SU-DHL-6 (cell line): ENCODE measurements around the gene AOAH.

Experiments used
- H2AFZ ChIP-seq: fragments of 200-600 bp; sonication (generic); 2 replicates; pipeline ENCODE4 v1.6.1; 2014; ENCODE audit warnings: low read depth, mild to moderate bottlenecking, moderate library complexity, mixed read lengths, antibody characterized with exemption, low read length; ENCODE audit not compliant: severe bottlenecking
- H3F3A ChIP-seq: fragments of 200-600 bp; shearing (Covaris generic); 2 replicates; pipeline ENCODE4 v1.6.0; 2016; ENCODE audit warnings: antibody characterized with exemption, mild to moderate bottlenecking; ENCODE audit not compliant: insufficient read depth
- H3K27ac ChIP-seq: fragments of 200-600 bp; sonication (generic); 2 replicates; pipeline ENCODE4 v1.5.1; 2016; ENCODE audit warnings: low read depth, mild to moderate bottlenecking, low read length, moderate library complexity, mixed read lengths
- H3K27me3 ChIP-seq: fragments of 200-600 bp; sonication (generic), shearing (Covaris generic); 2 replicates; pipeline ENCODE4 v1.6.0; 2014; ENCODE audit warnings: mild to moderate bottlenecking, low read length
- H3K36me3 ChIP-seq: fragments of 200-600 bp; sonication (generic); 2 replicates; pipeline ENCODE4 v1.6.1; 2014; ENCODE audit warnings: mild to moderate bottlenecking, low read length, mixed read lengths
- H3K4me2 ChIP-seq: fragments of 300-600, 200-600 bp; shearing (Covaris generic), sonication (generic); 2 replicates; pipeline ENCODE4 v1.6.0; 2014; ENCODE audit warnings: low read length, low read depth, mild to moderate bottlenecking; ENCODE audit not compliant: poor library complexity, severe bottlenecking
- H3K4me3 ChIP-seq: fragments of 200-600 bp; sonication (generic); 2 replicates; pipeline ENCODE4 v1.5.1; 2014; ENCODE audit warnings: antibody characterized with exemption, low read length, mild to moderate bottlenecking, mixed read lengths; ENCODE audit not compliant: insufficient read depth, poor library complexity, severe bottlenecking
- H3K79me2 ChIP-seq: fragments of 200-600 bp; sonication (generic); 2 replicates; pipeline ENCODE4 v1.6.1; 2014; ENCODE audit warnings: mild to moderate bottlenecking, low read length, moderate library complexity; ENCODE audit not compliant: insufficient read depth
- H3K9ac ChIP-seq: fragments of 200-600 bp; sonication (generic); 2 replicates; pipeline ENCODE4 v1.7.0; 2014; ENCODE audit warnings: mild to moderate bottlenecking, low read length
- H3K9me2 ChIP-seq: fragments of 200-600 bp; sonication (generic); replicated peaks from 2 replicates; pipeline ENCODE4 v1.6.1; 2014; ENCODE audit warnings: low read length; ENCODE audit not compliant: insufficient read depth
- H3K9me3 ChIP-seq: fragments of 200-600 bp; sonication (generic); 2 replicates; pipeline ENCODE4 v1.6.1; 2014; ENCODE audit warnings: low read length, mixed read lengths; ENCODE audit not compliant: insufficient read depth
- H4K20me1 ChIP-seq: fragments of 200-600 bp; sonication (generic); 2 replicates; pipeline ENCODE4 v1.6.1; 2014; ENCODE audit warnings: low read depth, mild to moderate bottlenecking, antibody characterized with exemption, low read length, moderate library complexity, mixed read lengths
- EZH2phosphoT487 ChIP-seq: fragments of 200-600 bp; sonication (generic), shearing (Covaris generic); conservative IDR thresholded peaks from 2 replicates; pipeline ENCODE4 v1.6.1; 2018; ENCODE audit warnings: mild to moderate bottlenecking, antibody characterized with exemption, low read length, moderate library complexity, mixed read lengths
- TF ChIP-seq, protein P1 (sequence below): fragments of 200-600 bp; sonication (generic); IDR thresholded peaks from one replicate; pipeline ENCODE4 v1.5.1; 2017; ENCODE audit warnings: antibody characterized with exemption, mild to moderate bottlenecking, low read length, moderate library complexity; ENCODE audit not compliant: insufficient read depth, poor library complexity, severe bottlenecking

AOAH gene

DNA sequence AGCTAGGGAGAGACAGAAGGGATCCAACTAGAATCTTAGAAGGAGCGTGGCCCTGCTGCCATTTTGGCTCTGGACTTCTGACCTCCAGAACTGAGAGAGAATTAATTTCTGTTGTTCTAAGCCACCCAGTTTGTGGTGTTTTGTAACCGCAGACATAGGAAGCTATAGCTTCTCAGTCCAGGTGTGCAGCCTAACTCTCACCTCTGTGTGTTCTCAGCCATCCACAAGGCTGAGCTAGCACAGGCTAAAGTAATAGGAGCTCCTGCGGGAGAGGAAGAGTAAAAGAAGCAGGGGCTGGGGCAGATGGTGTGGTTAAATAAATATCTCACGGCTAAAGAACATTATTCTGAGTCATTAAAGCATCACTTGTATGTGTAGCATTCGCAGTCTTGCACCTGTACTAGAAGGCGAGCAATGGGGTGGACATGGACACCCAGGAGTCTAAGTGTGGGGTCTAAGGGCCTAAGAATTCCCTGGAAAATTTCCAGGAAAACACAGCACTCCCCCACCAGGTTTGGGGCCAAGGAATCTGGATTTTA, 94.1 kb downstream of the AOAH start:
- H3K27ac ChIP-seq = no peak overlapping the region
- H3K27me3 ChIP-seq = no peaks in the 10 kb centered on the region
- no peaks in the 10 kb centered on the region for H4K20me1 ChIP-seq

DNA sequence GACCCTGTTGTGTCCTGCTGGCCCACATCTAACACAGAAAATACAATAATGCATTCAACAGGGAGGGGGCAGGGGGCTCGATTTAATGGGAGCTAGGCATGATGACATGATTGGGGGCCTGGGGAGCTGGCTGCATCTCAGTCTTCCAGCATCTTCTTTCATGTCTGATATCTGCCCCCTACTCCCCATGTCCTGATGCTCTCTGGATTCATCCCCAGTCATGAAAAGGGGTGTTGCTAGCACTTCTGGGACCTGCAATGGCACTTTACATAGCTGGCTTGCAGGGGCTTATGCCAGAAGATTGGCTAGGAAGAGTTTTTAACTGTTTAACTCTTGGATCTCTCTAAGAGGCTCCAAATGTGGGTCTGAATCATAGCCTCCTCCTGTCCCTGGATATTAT, 94.9 kb downstream of the AOAH start:
- H3F3A ChIP-seq = no peaks in the 10 kb centered on the region
- no peaks in the 10 kb centered on the region for H3K9me2 ChIP-seq
- H3K9me3 ChIP-seq = no peaks in the 10 kb centered on the region
- H3K9ac ChIP-seq = no peak overlapping the region
- no peak overlapping the region for H2AFZ ChIP-seq
- H3K4me3 ChIP-seq = no peak overlapping the region
- no peaks in the 10 kb centered on the region for H3K79me2 ChIP-seq
- H3K36me3 ChIP-seq = no peaks in the 10 kb centered on the region
- no peaks in the 10 kb centered on the region for H3K27me3 ChIP-seq
- TF ChIP-seq EZH2phosphoT487 = no peak
- TF ChIP-seq, protein P1, sequence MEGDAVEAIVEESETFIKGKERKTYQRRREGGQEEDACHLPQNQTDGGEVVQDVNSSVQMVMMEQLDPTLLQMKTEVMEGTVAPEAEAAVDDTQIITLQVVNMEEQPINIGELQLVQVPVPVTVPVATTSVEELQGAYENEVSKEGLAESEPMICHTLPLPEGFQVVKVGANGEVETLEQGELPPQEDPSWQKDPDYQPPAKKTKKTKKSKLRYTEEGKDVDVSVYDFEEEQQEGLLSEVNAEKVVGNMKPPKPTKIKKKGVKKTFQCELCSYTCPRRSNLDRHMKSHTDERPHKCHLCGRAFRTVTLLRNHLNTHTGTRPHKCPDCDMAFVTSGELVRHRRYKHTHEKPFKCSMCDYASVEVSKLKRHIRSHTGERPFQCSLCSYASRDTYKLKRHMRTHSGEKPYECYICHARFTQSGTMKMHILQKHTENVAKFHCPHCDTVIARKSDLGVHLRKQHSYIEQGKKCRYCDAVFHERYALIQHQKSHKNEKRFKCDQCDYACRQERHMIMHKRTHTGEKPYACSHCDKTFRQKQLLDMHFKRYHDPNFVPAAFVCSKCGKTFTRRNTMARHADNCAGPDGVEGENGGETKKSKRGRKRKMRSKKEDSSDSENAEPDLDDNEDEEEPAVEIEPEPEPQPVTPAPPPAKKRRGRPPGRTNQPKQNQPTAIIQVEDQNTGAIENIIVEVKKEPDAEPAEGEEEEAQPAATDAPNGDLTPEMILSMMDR = no peak
- H3K27ac ChIP-seq = no peak overlapping the region
- no peaks in the 10 kb centered on the region for H4K20me1 ChIP-seq
- no peak overlapping the region for H3K4me2 ChIP-seq

More for the DNA sequence above, 94.1 kb downstream of the AOAH start:
- no peak for TF ChIP-seq EZH2phosphoT487
- TF ChIP-seq, protein P1 = no peak
- no peak overlapping the region for H3K9ac ChIP-seq
- no peaks in the 10 kb centered on the region for H3K9me3 ChIP-seq
- no peak overlapping the region for H3K4me2 ChIP-seq
- no peaks in the 10 kb centered on the region for H3K79me2 ChIP-seq
- H3K4me3 ChIP-seq = no peak overlapping the region
- no peaks in the 10 kb centered on the region for H3K36me3 ChIP-seq
- H3F3A ChIP-seq = no peaks in the 10 kb centered on the region
- H3K9me2 ChIP-seq = no peaks in the 10 kb centered on the region
- no peak overlapping the region for H2AFZ ChIP-seq

DNA sequence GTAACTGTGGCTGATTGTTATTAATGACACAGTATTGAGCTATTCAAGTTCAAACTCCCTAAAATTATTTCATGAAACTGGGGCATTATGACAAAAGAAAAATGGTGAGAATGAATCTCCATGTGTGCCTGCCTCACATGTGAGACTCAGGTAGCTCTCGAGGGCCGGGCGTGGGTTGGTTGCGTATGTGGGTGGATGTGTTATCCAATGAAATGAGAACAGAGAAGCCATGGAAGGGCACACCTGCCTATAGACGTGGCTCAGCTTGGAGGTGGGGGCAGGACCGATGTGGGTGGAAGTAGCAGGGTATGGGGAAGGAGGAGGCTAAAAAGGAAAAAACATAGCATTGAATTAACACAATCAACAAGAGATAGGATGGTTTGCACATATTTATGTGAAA, 96.5 kb downstream of the AOAH start:
- no peaks in the 10 kb centered on the region for H3K27me3 ChIP-seq
- no peak for TF ChIP-seq EZH2phosphoT487
- TF ChIP-seq, protein P1 = no peak

More for the DNA sequence above, 96.5 kb downstream of the AOAH start:
- no peak overlapping the region for H3K27ac ChIP-seq
- H3K79me2 ChIP-seq = no peaks in the 10 kb centered on the region
- H3K9me2 ChIP-seq = no peaks in the 10 kb centered on the region
- no peaks in the 10 kb centered on the region for H4K20me1 ChIP-seq
- no peaks in the 10 kb centered on the region for H3K36me3 ChIP-seq
- no peak overlapping the region for H3K9ac ChIP-seq
- H3K9me3 ChIP-seq = no peaks in the 10 kb centered on the region
- no peak overlapping the region for H2AFZ ChIP-seq
- H3F3A ChIP-seq = no peaks in the 10 kb centered on the region
- no peak overlapping the region for H3K4me2 ChIP-seq
- no peak overlapping the region for H3K4me3 ChIP-seq
